ENCODE measurements around the gene TSPAN18. TPM values are rescaled to one million over a fixed set of nuclear protein-coding genes. Genes with fewer than 3 reads are reported as not detected.

The TSPAN18 gene
- total RNA-seq, 2 experiments from 2014 or later, result 1.4 to 2.3 TPM

- DNase-seq (no peak), ATAC-seq (no peak)
- H3K27ac Mint-ChIP-seq, result no peak overlapping the region
- POLR2A ChIA-PET, result no interaction called here
- H3K9me3 Mint-ChIP-seq (ENCODE audit: low read depth), result no peaks in the 10 kb centered on the region
- H3K4me3 Mint-ChIP-seq, result no peak overlapping the region
- no peaks in the 10 kb centered on the region for H3K4me1 Mint-ChIP-seq
- H3K36me3 Mint-ChIP-seq (ENCODE audit: low read depth), result no peaks in the 10 kb centered on the region
- CTCF ChIA-PET, result no interaction called here
- intact Hi-C loops (cut with DNase I, micrococcal nuclease), result no loop called here
- H3K27me3 Mint-ChIP-seq, result no peaks in the 10 kb centered on the region
Observed at GRCh38 chr11:44920451-44920850, 193.7 kb downstream of the TSPAN18 start.

- ATAC-seq, result no peak
- POLR2A ChIA-PET, result no interaction called here
- Mint-ChIP-seq H3K4me3 (no peak overlapping the region), H3K4me1 (no peaks in the 10 kb centered on the region), H3K9me3 (ENCODE audit: low read depth) (no peaks in the 10 kb centered on the region), H3K36me3 (ENCODE audit: low read depth) (no peaks in the 10 kb centered on the region), H3K27me3 (no peaks in the 10 kb centered on the region), H3K27ac (no peak overlapping the region)
- intact Hi-C loops (cut with DNase I, micrococcal nuclease), result no loop called here
- CTCF ChIA-PET, result interaction anchor here (1.5 to 3.8 kb wide), 3 partner anchors 13 to 188 kb away, joined by 4 to 22 read pairs (median 4); no protein-coding TSS in a partner anchor
- no peak for DNase-seq
Observed at GRCh38 chr11:44923115-44923514, 196.4 kb downstream of the TSPAN18 start.

GRCh38 chr11:44923806-44924205 lies 197.0 kb downstream of the TSPAN18 start:
- DNase-seq (no peak), ATAC-seq (no peak)
- Mint-ChIP-seq H3K4me1 (no peaks in the 10 kb centered on the region), H3K4me3 (no peak overlapping the region), H3K27ac (no peak overlapping the region), H3K36me3 (ENCODE audit: low read depth) (no peaks in the 10 kb centered on the region), H3K27me3 (no peaks in the 10 kb centered on the region), H3K9me3 (ENCODE audit: low read depth) (no peaks in the 10 kb centered on the region)
- ChIA-PET CTCF (interaction anchor here (1.5 to 3.8 kb wide), 3 partner anchors 13 to 187 kb away, joined by 4 to 22 read pairs (median 4); no protein-coding TSS in a partner anchor), POLR2A (no interaction called here)
- intact Hi-C loops (cut with DNase I, micrococcal nuclease), result no loop called here

- intact Hi-C loops (cut with DNase I, micrococcal nuclease), result loop anchor here in 1 of 2 experiments (5.0 kb wide), 1 partner anchor 366 kb away; no protein-coding TSS in a partner anchor
- H3K27ac Mint-ChIP-seq, result no peak overlapping the region
- no peak for DNase-seq
- H3K4me3 Mint-ChIP-seq, result no peak overlapping the region
- ATAC-seq, result no peak
- CTCF ChIA-PET, result interaction anchor here (1.0 to 24.4 kb wide), 6 partner anchors 11 to 177 kb away, joined by 3 to 798 read pairs (median 8); no protein-coding TSS in a partner anchor
- no peaks in the 10 kb centered on the region for H3K27me3 Mint-ChIP-seq
- no peaks in the 10 kb centered on the region for H3K36me3 Mint-ChIP-seq (ENCODE audit: low read depth)
- H3K9me3 Mint-ChIP-seq (ENCODE audit: low read depth), result no peaks in the 10 kb centered on the region
- no peaks in the 10 kb centered on the region for H3K4me1 Mint-ChIP-seq
- POLR2A ChIA-PET, result no interaction called here
Observed at GRCh38 chr11:44926036-44926435, 199.3 kb downstream of the TSPAN18 start.

GRCh38 chr11:44927174-44927661 lies 200.5 kb downstream of the TSPAN18 start:
- DNase-seq (peak; percentile 79), ATAC-seq (peak; percentile 71)
- CTCF ChIA-PET, result interaction anchor here (0.5 to 24.4 kb wide), 35 partner anchors 8 to 808 kb away, joined by 3 to 798 read pairs (median 4); no protein-coding TSS in a partner anchor
- intact Hi-C loops (cut with DNase I, micrococcal nuclease), result loop anchor here (1.0 to 5.0 kb wide), 3 partner anchors 176 to 365 kb away; no protein-coding TSS in a partner anchor
- Mint-ChIP-seq H3K9me3 (ENCODE audit: low read depth) (no peaks in the 10 kb centered on the region), H3K4me1 (no peaks in the 10 kb centered on the region), H3K27ac (no peak overlapping the region), H3K4me3 (no peak overlapping the region), H3K27me3 (no peaks in the 10 kb centered on the region), H3K36me3 (ENCODE audit: low read depth) (no peaks in the 10 kb centered on the region)
- POLR2A ChIA-PET, result interaction anchor here (0.8 kb wide), 1 partner anchor 182 kb away, joined by 3 read pairs; no protein-coding TSS in a partner anchor

- no peaks in the 10 kb centered on the region for H3K36me3 Mint-ChIP-seq (ENCODE audit: low read depth)
- no peak overlapping the region for H3K27ac Mint-ChIP-seq
- intact Hi-C loops (cut with DNase I, micrococcal nuclease), result loop anchor here in 1 of 2 experiments (5.0 kb wide), 1 partner anchor 364 kb away; no protein-coding TSS in a partner anchor
- CTCF ChIA-PET, result interaction anchor here (0.6 to 24.4 kb wide), 18 partner anchors 9 to 813 kb away, joined by 3 to 798 read pairs (median 4); partner anchors contain the start of gene SYT13
- no peaks in the 10 kb centered on the region for H3K27me3 Mint-ChIP-seq
- no peaks in the 10 kb centered on the region for H3K4me1 Mint-ChIP-seq
- POLR2A ChIA-PET, result interaction anchor here (0.6 kb wide), 1 partner anchor 13 kb away, joined by 3 read pairs; no protein-coding TSS in a partner anchor
- DNase-seq, result no peak
- no peaks in the 10 kb centered on the region for H3K9me3 Mint-ChIP-seq (ENCODE audit: low read depth)
- ATAC-seq, result no peak
- no peak overlapping the region for H3K4me3 Mint-ChIP-seq
Observed at GRCh38 chr11:44928144-44928543, 201.4 kb downstream of the TSPAN18 start.

GRCh38 chr11:44928816-44929215 lies 202.1 kb downstream of the TSPAN18 start:
- H3K27ac Mint-ChIP-seq, result no peak overlapping the region

GRCh38 chr11:44930588-44931302 lies 204.0 kb downstream of the TSPAN18 start:
- Mint-ChIP-seq H3K4me3 (no peak overlapping the region), H3K4me1 (no peaks in the 10 kb centered on the region), H3K9me3 (ENCODE audit: low read depth) (no peaks in the 10 kb centered on the region), H3K27ac (no peak overlapping the region), H3K27me3 (no peaks in the 10 kb centered on the region), H3K36me3 (ENCODE audit: low read depth) (no peaks in the 10 kb centered on the region)
- POLR2A ChIA-PET, result no interaction called here
- CTCF ChIA-PET, result interaction anchor here (0.5 to 24.4 kb wide), 8 partner anchors 14 to 717 kb away, joined by 3 to 798 read pairs (median 3); no protein-coding TSS in a partner anchor
- intact Hi-C loops (cut with DNase I, micrococcal nuclease), result no loop called here
- DNase-seq (no peak), ATAC-seq (no peak)

More at GRCh38 chr11:44928816-44929215, 202.1 kb downstream of the TSPAN18 start:
- ChIA-PET CTCF (interaction anchor here (0.7 to 24.4 kb wide), 13 partner anchors 8 to 375 kb away, joined by 3 to 798 read pairs (median 4); no protein-coding TSS in a partner anchor), POLR2A (interaction anchor here (0.6 kb wide), 1 partner anchor 623 kb away, joined by 6 read pairs; no protein-coding TSS in a partner anchor)
- Mint-ChIP-seq H3K36me3 (ENCODE audit: low read depth) (no peaks in the 10 kb centered on the region), H3K4me1 (no peaks in the 10 kb centered on the region), H3K4me3 (no peak overlapping the region), H3K9me3 (ENCODE audit: low read depth) (no peaks in the 10 kb centered on the region), H3K27me3 (no peaks in the 10 kb centered on the region)
- no peak for ATAC-seq
- no peak for DNase-seq
- intact Hi-C loops (cut with DNase I, micrococcal nuclease), result loop anchor here in 1 of 2 experiments (5.0 kb wide), 1 partner anchor 363 kb away; no protein-coding TSS in a partner anchor

GRCh38 chr11:44931466-44931865 lies 204.7 kb downstream of the TSPAN18 start:
- ChIA-PET CTCF (interaction anchor here (0.5 to 24.4 kb wide), 8 partner anchors 13 to 314 kb away, joined by 3 to 798 read pairs (median 3); no protein-coding TSS in a partner anchor), POLR2A (no interaction called here)
- no peaks in the 10 kb centered on the region for H3K4me1 Mint-ChIP-seq
- no peaks in the 10 kb centered on the region for H3K9me3 Mint-ChIP-seq (ENCODE audit: low read depth)
- no peaks in the 10 kb centered on the region for H3K27me3 Mint-ChIP-seq
- ATAC-seq, result no peak
- H3K27ac Mint-ChIP-seq, result no peak overlapping the region
- intact Hi-C loops (cut with DNase I, micrococcal nuclease), result no loop called here
- no peak for DNase-seq
- no peak overlapping the region for H3K4me3 Mint-ChIP-seq
- no peaks in the 10 kb centered on the region for H3K36me3 Mint-ChIP-seq (ENCODE audit: low read depth)

- no peaks in the 10 kb centered on the region for H3K27me3 Mint-ChIP-seq
- CTCF ChIA-PET, result interaction anchor here (0.7 to 24.4 kb wide), 3 partner anchors 169 to 515 kb away, joined by 3 to 798 read pairs (median 3); no protein-coding TSS in a partner anchor
- POLR2A ChIA-PET, result no interaction called here
- no peak overlapping the region for H3K4me3 Mint-ChIP-seq
- H3K4me1 Mint-ChIP-seq, result no peaks in the 10 kb centered on the region
- intact Hi-C loops (cut with DNase I, micrococcal nuclease), result no loop called here
- DNase-seq, result no peak
- no peaks in the 10 kb centered on the region for H3K36me3 Mint-ChIP-seq (ENCODE audit: low read depth)
- no peak overlapping the region for H3K27ac Mint-ChIP-seq
- ATAC-seq, result no peak
- no peaks in the 10 kb centered on the region for H3K9me3 Mint-ChIP-seq (ENCODE audit: low read depth)
Observed at GRCh38 chr11:44934110-44934509, 207.3 kb downstream of the TSPAN18 start.

- H3K9me3 Mint-ChIP-seq (ENCODE audit: low read depth), result no peaks in the 10 kb centered on the region
- H3K27me3 Mint-ChIP-seq, result no peaks in the 10 kb centered on the region
- no peaks in the 10 kb centered on the region for H3K36me3 Mint-ChIP-seq (ENCODE audit: low read depth)
- ATAC-seq (no peak), DNase-seq (no peak)
- H3K27ac Mint-ChIP-seq, result no peak overlapping the region
- CTCF ChIA-PET, result interaction anchor here (0.7 to 24.4 kb wide), 3 partner anchors 168 to 514 kb away, joined by 3 to 798 read pairs (median 3); no protein-coding TSS in a partner anchor
- POLR2A ChIA-PET, result no interaction called here
- H3K4me3 Mint-ChIP-seq, result no peak overlapping the region
- intact Hi-C loops (cut with DNase I, micrococcal nuclease), result loop anchor here in 1 of 2 experiments (5.0 kb wide), 1 partner anchor 363 kb away; no protein-coding TSS in a partner anchor
- H3K4me1 Mint-ChIP-seq, result no peaks in the 10 kb centered on the region
Observed at GRCh38 chr11:44934735-44935250, 208.0 kb downstream of the TSPAN18 start.
